Measurements from ENCODE around the gene GABRD.

GABRD gene

GRCh38 chr1:2050793-2051682 lies 31.9 kb downstream of the GABRD start:
- H3K4me3 ChIP-seq (ENCODE audit: low read depth, low read length), result peak overlapping the region; percentile 61

DNA sequence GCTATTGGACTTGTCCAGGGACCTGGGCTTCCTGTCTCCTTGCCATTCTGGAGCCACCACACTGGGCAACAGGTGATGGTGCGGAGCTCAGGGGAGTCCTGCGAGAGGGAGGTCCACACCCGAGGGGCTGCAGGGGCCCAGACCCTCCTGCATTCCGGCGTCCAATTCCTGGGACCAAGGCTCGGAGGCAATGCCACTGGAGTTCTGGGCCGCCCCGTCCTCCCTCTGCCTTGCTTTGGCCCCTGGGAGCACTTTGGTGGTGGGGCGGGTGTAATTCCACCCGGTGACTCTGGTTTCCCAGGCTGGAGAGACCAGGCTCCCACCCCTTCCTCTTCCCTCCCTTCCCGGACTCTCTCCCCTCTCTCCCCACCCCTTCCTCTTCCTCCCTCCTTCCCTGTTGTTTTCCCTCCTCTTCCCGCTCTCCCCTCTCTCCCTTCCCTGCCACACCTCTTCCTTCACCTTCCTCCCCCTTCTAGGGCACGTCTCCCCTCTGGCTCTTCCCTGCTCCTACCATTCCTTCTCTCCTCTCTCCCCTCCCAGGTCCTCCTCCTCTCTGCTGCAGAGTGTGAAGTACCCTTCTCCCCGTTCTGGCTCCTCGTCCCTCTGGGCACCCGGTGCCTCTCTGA lies 33.0 kb downstream of the GABRD start:
- no peak overlapping the region for H3K4me3 ChIP-seq (ENCODE audit: low read depth, low read length)

- no peak overlapping the region for H3K4me3 ChIP-seq (ENCODE audit: low read depth, low read length)
Observed at GRCh38 chr1:2052756-2053155, 33.6 kb downstream of the GABRD start.

DNA sequence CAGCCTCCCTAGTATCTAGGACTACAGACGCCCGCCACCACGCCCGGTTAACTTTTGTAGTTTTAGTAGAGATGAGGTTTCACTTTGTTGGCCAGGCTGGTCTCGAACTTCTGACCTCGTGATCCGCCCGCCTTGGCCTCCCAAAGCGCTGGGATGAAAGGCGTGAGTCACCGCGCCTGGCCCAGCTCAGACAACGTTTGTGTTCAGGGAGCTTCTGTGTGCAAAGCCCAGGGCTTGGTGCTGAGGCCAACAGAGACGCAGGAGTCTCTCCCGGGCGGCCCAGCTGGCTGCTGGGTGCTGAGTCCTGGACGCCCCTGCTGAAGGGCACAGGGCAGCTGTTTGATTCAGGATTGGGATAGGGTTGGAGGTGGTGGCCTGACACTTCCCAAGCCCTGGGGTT lies 34.1 kb downstream of the GABRD start:
- no peak overlapping the region for H3K4me3 ChIP-seq (ENCODE audit: low read depth, low read length)

DNA sequence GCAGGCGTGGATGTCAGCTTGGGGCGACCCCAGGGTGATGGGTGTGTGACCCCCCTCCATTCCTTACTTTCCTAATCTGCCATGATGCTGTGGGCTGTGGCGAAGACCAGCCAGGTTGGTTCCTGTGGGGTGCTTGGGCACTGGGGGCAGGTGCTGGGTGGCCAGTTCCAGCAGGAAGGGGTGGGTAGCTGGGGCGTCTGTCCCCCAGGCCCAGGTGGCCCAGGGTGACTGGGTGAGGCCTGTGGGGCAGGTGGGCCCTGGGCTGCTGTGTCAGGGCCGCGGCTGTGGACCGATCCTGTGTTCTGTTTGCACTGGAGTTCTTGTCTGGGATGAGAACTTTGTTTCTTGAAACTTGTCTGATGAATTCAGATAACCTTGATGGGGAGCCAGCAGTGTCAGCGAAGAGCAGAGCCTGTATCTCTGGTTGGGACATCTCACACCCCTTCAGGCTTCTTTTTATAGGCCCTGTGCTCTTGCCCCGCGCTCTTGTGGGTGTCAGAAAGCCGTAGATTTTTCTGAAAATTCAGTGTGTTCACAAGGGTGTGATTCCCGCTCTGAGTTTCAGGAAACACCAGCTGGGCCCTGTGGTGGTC lies 34.7 kb downstream of the GABRD start:
- no peak overlapping the region for H3K4me3 ChIP-seq (ENCODE audit: low read depth, low read length)

GRCh38 chr1:2054560-2054959 lies 35.4 kb downstream of the GABRD start:
- no peak overlapping the region for H3K4me3 ChIP-seq (ENCODE audit: low read depth, low read length)

DNA sequence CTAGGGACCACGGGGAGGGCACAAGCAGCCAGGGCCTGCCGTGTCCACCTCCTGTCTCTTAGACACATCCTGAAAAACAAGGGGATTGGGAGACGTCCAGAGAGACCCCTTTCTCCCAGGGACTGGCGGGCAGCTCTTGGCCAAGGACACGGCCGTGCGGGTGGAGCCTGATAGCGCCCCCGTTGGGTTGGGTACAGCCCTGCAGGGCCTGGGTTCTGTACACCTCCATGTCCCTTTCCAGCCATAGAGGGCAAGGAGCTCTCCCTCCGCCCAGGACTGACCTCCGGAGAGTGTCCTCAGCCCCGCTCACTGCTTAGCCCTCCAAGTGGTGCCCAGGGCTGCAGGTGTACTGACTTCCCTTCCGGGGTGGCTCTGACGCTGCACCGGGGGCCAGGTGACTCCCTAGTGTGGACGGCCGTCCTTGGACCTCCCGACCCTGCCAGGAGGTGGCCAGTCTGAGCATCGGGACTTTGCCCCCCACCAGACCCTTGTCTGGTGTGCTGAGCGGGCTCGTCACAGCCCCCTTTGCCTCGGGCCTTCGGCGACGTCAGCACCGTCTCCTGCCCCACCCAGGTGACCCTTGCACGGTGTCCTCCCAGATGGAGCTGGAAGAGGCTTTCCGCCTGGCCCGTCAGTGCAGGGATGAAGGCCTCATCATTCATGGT lies 36.9 kb downstream of the GABRD start:
- no peak overlapping the region for H3K4me3 ChIP-seq (ENCODE audit: low read depth, low read length)

GRCh38 chr1:2056955-2057590 lies 37.9 kb downstream of the GABRD start:
- no peak overlapping the region for H3K4me3 ChIP-seq (ENCODE audit: low read depth, low read length)

DNA sequence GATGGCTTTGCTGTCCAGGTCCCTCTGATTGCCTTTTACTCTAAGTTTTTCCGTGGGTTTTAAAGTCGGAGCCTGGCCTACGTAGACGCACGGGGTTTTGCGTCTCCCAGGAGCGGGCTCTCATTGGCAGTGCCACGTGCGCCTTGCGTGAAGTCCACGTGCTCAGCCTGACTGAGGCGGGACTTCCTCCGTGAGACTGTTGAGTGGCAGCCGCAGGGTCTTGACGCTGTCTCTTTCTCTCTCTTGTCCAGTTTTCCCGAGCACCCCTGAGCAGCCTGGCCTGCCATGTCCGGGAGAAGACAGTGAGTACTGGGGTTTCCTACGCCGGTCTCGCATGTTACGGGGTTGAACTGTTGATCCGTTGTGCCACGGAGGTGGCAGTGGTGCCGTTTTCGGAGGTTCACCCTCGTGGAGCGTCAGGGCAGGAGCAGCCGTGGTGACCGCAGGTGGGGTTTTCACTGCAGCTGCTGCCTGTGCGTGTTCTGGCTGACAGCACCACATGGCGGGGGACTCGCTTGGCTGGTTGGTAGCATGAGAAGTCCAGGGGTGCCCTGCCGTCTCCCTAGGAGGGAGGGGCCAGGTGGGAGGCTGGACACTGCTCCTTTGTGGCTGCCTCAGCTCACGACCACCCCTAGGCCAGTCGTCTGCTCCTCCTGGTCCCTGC lies 40.3 kb downstream of the GABRD start:
- no peak overlapping the region for H3K4me3 ChIP-seq (ENCODE audit: low read depth, low read length)

- H3K4me3 ChIP-seq (ENCODE audit: low read depth, low read length), result no peak overlapping the region
Observed at GRCh38 chr1:2060072-2060471, 40.9 kb downstream of the GABRD start.

GRCh38 chr1:2060535-2060934 lies 41.4 kb downstream of the GABRD start:
- H3K4me3 ChIP-seq (ENCODE audit: low read depth, low read length), result no peak overlapping the region

GRCh38 chr1:2061065-2061778 lies 42.1 kb downstream of the GABRD start:
- H3K4me3 ChIP-seq (ENCODE audit: low read depth, low read length), result no peak overlapping the region

GRCh38 chr1:2065699-2066098 lies 46.6 kb downstream of the GABRD start:
- H3K4me3 ChIP-seq (ENCODE audit: low read depth, low read length), result no peak overlapping the region

- H3K4me3 ChIP-seq (ENCODE audit: low read depth, low read length), result no peak overlapping the region
Observed at GRCh38 chr1:2067393-2067792, 48.2 kb downstream of the GABRD start.

- no peak overlapping the region for H3K4me3 ChIP-seq (ENCODE audit: low read depth, low read length)
Observed at GRCh38 chr1:2067981-2068380, 48.8 kb downstream of the GABRD start.

GRCh38 chr1:2068951-2069350 lies 49.8 kb downstream of the GABRD start:
- no peak overlapping the region for H3K4me3 ChIP-seq (ENCODE audit: low read depth, low read length)

DNA sequence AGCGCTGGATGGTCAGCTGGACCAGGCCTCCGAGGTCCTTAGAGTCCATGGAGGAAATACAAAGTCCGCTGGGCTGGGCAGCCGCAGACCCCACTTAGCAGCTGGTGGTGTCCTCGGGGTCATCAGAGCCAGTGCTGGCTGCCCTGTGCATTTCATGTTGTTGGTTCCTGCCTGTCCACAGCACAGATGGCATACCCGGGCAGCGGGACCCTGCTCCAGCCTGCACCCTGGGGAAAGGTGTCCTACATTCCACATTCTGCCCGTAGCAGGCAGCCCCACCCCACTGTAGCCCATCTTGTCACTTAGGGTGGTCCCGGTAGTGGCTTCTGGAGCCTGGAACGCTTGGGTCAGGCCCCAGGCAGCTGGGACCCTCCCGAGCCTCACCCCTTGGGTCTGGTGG lies 50.9 kb downstream of the GABRD start:
- H3K4me3 ChIP-seq (ENCODE audit: low read depth, low read length), result no peak overlapping the region

- H3K4me3 ChIP-seq (ENCODE audit: low read depth, low read length), result no peak overlapping the region
Observed at GRCh38 chr1:2070800-2071530, 51.8 kb downstream of the GABRD start.

- H3K4me3 ChIP-seq (ENCODE audit: low read depth, low read length), result no peak overlapping the region
Observed at GRCh38 chr1:2072109-2072806, 53.1 kb downstream of the GABRD start.
